K562 (cell line): ENCODE results near the gene PIGM. TPM values are rescaled to one million over a fixed set of nuclear protein-coding genes. Genes with fewer than 3 reads are reported as not detected.

ENCODE experiments used
- ARHGAP35 ChIP-seq: fragments of 450-650 bp; IDR thresholded peaks from 2 replicates; pipeline ENCODE4 v1.6.1; 2018; ENCODE audit not compliant: partially characterized antibody
- DMBX1 ChIP-seq: fragments of 250-450 bp; sonication (Bioruptor Pico); IDR thresholded peaks from 2 replicates; pipeline ENCODE4 v1.8.0; 2022; ENCODE audit warnings: inconsistent platforms, mild to moderate bottlenecking, moderate library complexity, borderline replicate concordance
- E2F6 ChIP-seq, 2 experiments: IDR thresholded peaks; 2 replicates each; pipeline ENCODE4 v1.6.1; 2011; ENCODE audit warnings: borderline replicate concordance in 1 of 2, control low read depth in 1 of 2, low read depth in 1 of 2, low read length in 1 of 2, mild to moderate bottlenecking in 1 of 2, mixed read lengths in 1 of 2, moderate library complexity in 1 of 2; ENCODE audit not compliant: insufficient read depth in 1 of 2, insufficient read length in 1 of 2, poor library complexity in 1 of 2, severe bottlenecking in 1 of 2; ENCODE audit errors: extremely low read depth in 1 of 2
- ELF2 ChIP-seq: fragments of 250-450 bp; sonication (Bioruptor Pico); IDR thresholded peaks from 2 replicates; pipeline ENCODE4 v1.5.0; 2021; ENCODE audit warnings: mild to moderate bottlenecking
- ERF ChIP-seq: fragments of 450-650 bp; formaldehyde crosslinking; IDR thresholded peaks from 2 replicates; pipeline ENCODE4 v1.4.0; 2020; ENCODE audit warnings: mild to moderate bottlenecking, mixed read lengths
- FOXK1 ChIP-seq: sonication (generic); formaldehyde crosslinking; IDR thresholded peaks from 2 replicates; pipeline ENCODE4 v1.8.0; 2022; ENCODE audit warnings: missing genetic modification reagents, mild to moderate bottlenecking, borderline replicate concordance
- GATAD2A ChIP-seq: fragments of 450-650 bp; IDR thresholded peaks from 2 replicates; pipeline ENCODE4 v1.6.1; 2017
- GTF2E2 ChIP-seq: fragments of 200-800 bp; sonication (Bioruptor generic); IDR thresholded peaks from 2 replicates; pipeline ENCODE4 v1.6.1; 2016; ENCODE audit warnings: missing genetic modification characterization, missing compliant biosample characterization
- GTF3C2 ChIP-seq: IDR thresholded peaks from 3 replicates; pipeline ENCODE4 v1.6.1; 2011; ENCODE audit warnings: borderline replicate concordance, mild to moderate bottlenecking, moderate library complexity; ENCODE audit not compliant: insufficient read length; ENCODE audit errors: extremely low read depth
- HBP1 ChIP-seq: fragments of 450-650 bp; formaldehyde crosslinking; IDR thresholded peaks from 2 replicates; pipeline ENCODE4 v1.4.0; 2022; ENCODE audit warnings: missing genetic modification characterization
- HMBOX1 ChIP-seq: sonication (generic); IDR thresholded peaks from 2 replicates; pipeline ENCODE4 v1.6.1; 2016
- HNRNPK ChIP-seq: fragments of 200-400 bp; formaldehyde crosslinking; IDR thresholded peaks from one replicate; pipeline ENCODE4 v1.6.1; 2018; ENCODE audit warnings: mild to moderate bottlenecking, low read depth, low read length; ENCODE audit not compliant: poor library complexity, severe bottlenecking
- MEIS2 ChIP-seq: fragments of 450-650 bp; IDR thresholded peaks from 2 replicates; pipeline ENCODE4 v1.6.1; 2014; ENCODE audit warnings: mild to moderate bottlenecking; ENCODE audit not compliant: partially characterized antibody
- SMC3 ChIP-seq: conservative IDR thresholded peaks from 2 replicates; pipeline ENCODE4 v1.6.1; 2011; ENCODE audit warnings: low read depth, low read length, improper control_type of control experiment; ENCODE audit not compliant: insufficient read depth
- TAF1 ChIP-seq: IDR thresholded peaks from 2 replicates; pipeline ENCODE4 v1.6.1; 2011; ENCODE audit warnings: mild to moderate bottlenecking, low read length, moderate library complexity; ENCODE audit not compliant: insufficient read depth, control insufficient read depth, severe bottlenecking; ENCODE audit errors: extremely low read depth
- ZFP1 ChIP-seq: fragments of 450-650 bp; formaldehyde crosslinking; IDR thresholded peaks from 2 replicates; pipeline ENCODE4 v1.4.0; 2020; ENCODE audit warnings: mild to moderate bottlenecking, mixed read lengths
- ZNF133 ChIP-seq: fragments of 250-450 bp; sonication (Bioruptor Pico); IDR thresholded peaks from 2 replicates; pipeline ENCODE4 v1.4.0; 2020; ENCODE audit warnings: mild to moderate bottlenecking
- polyA plus RNA-seq, 8 experiments: library from polyadenylated mRNA; depleted of rRNA in 4 of 8; stranded (reverse) in 5 of 8; unstranded in 3 of 8; fragments of >200 nt; fragmentation: Nextera tagmentation in 2 of 8; fragmentation: Illumina TruSeq in 1 of 8; extraction: Ambion mirVana in 2 of 8; extraction: Trizol in 1 of 8; gene quantifications; 2 replicates each; pipeline versions ENCODE4 v1.2.1 to v1.2.3, GENCODE V29; 2011 to 2014; ENCODE audit warnings: inconsistent platforms in 1 of 8, missing spikeins in 1 of 8
- total RNA-seq, 7 experiments: library from RNA; depleted of rRNA in 6 of 7; stranded (reverse); fragments of >200 nt in 6 of 7; fragmentation: Illumina TruSeq in 2 of 7; extraction: Trizol in 2 of 7; gene quantifications; 2 replicates each; pipeline versions ENCODE4 v1.2.1 to v1.2.3, GENCODE V29; 2011 to 2021; ENCODE audit warnings: low replicate concordance in 1 of 7

The PIGM gene
- total and polyA plus RNA-seq, 9 of the 15 experiments (the other 6 are each of a cell fraction or from before 2014, with no cell fraction given) = 2.6 to 6.7 (median 4.3) TPM

- TF ChIP-seq E2F6 (IDR thresholded peaks at IDR 0.05; ENCODE audit: borderline replicate concordance in 1 of 2, extremely low read depth in 1 of 2, insufficient read depth in 1 of 2, insufficient read length in 1 of 2, low read depth in 1 of 2, low read length in 1 of 2, poor library complexity in 1 of 2, severe bottlenecking in 1 of 2) = no peak
- no peak for TF ChIP-seq ARHGAP35
- TF ChIP-seq TAF1 = peak; percentile 60
- no peak for TF ChIP-seq HNRNPK
- peak; percentile 33; the same call in 1 of the 2 replicates for TF ChIP-seq HMBOX1
- TF ChIP-seq ELF2 (CRISPR knock-in tag) = no peak
- TF ChIP-seq GATAD2A = no peak
- no peak for TF ChIP-seq HBP1 (CRISPR knock-in tag)
- peak; percentile 72; the same call in 1 of the 2 replicates for TF ChIP-seq ERF (CRISPR knock-in tag)
- TF ChIP-seq FOXK1 = no peak
- TF ChIP-seq ZNF133 (CRISPR knock-in tag) = no peak
- TF ChIP-seq DMBX1 (CRISPR knock-in tag) = peak; percentile 92
- TF ChIP-seq GTF3C2 = no peak
- peak; percentile 64 for TF ChIP-seq MEIS2
- TF ChIP-seq ZFP1 (CRISPR knock-in tag) = no peak
- TF ChIP-seq SMC3 = no peak; the same call in 1 of the 2 replicates
- no peak for TF ChIP-seq GTF2E2
Observed at GRCh38 chr1:160046494-160047110, 14.8 kb upstream of the PIGM start (continued).
